Spleen (tissue), 11 donors: ENCODE results near the gene MAP2K5. TPM values are rescaled to one million over a fixed set of nuclear protein-coding genes. Genes with fewer than 3 reads are reported as not detected.

Experiments used
- DNase-seq: peaks from one replicate; pipeline ENCODE4 v3.0.0-alpha.2; 2020
- H3K27ac ChIP-seq, 8 donors: fragments of 200-600 bp; sonication (generic) in 7 of 8; 1 replicate in 4 of 8; 2 replicates in 4 of 8; pipeline versions ENCODE4 v1.5.0 to v1.8.0; 2016 to 2021; ENCODE audit warnings: inconsistent platforms in 4 of 8, mild to moderate bottlenecking in 4 of 8, moderate library complexity in 1 of 8
- H3K27me3 ChIP-seq, 7 donors: fragments of 200-600 bp; sonication (generic) in 6 of 7; replicated peaks in 1 of 7; 1 replicate in 4 of 7; 2 replicates in 3 of 7; pipeline versions ENCODE4 v1.5.0 to v1.8.0; 2016 to 2021; ENCODE audit warnings: inconsistent platforms in 3 of 7, mild to moderate bottlenecking in 1 of 7
- H3K36me3 ChIP-seq, 6 donors: fragments of 200-600 bp; sonication (generic) in 5 of 6; 1 replicate in 4 of 6; 2 replicates in 2 of 6; pipeline versions ENCODE4 v1.5.0 to v1.8.0; 2016 to 2021; ENCODE audit warnings: inconsistent platforms in 2 of 6
- H3K4me1 ChIP-seq, 6 donors: fragments of 200-600 bp; sonication (generic) in 5 of 6; 1 replicate in 3 of 6; 2 replicates in 3 of 6; pipeline versions ENCODE4 v1.5.0 to v1.8.0; 2016 to 2021; ENCODE audit warnings: inconsistent platforms in 3 of 6
- H3K4me3 ChIP-seq, 8 donors: fragments of 200-600 bp; sonication (generic) in 7 of 8; 1 replicate in 4 of 8; 2 replicates in 4 of 8; pipeline versions ENCODE4 v1.5.0 to v1.8.0; 2016 to 2021; ENCODE audit warnings: inconsistent platforms in 4 of 8, mild to moderate bottlenecking in 4 of 8, moderate library complexity in 2 of 8
- H3K9me3 ChIP-seq, 8 donors: fragments of 200-600 bp; sonication (generic) in 7 of 8; 1 replicate in 4 of 8; 2 replicates in 4 of 8; pipeline versions ENCODE4 v1.5.0 to v1.8.0; 2016 to 2021; ENCODE audit warnings: inconsistent platforms in 4 of 8
- CTCF ChIP-seq, 11 experiments: fragments of 200-600 bp in 7 of 11; fragments of 450-650 bp in 4 of 11; sonication (generic) in 4 of 11; IDR thresholded peaks in 8 of 11; conservative IDR thresholded peaks in 3 of 11; 1 replicate in 7 of 11; 2 replicates in 4 of 11; pipeline versions ENCODE4 v1.4.0 to v1.8.0; 2016 to 2021; ENCODE audit warnings: antibody characterized with exemption in 11 of 11, inconsistent platforms in 4 of 11, mild to moderate bottlenecking in 1 of 11
- POLR2A ChIP-seq, 3 donors: fragments of 450-650 bp; IDR thresholded peaks; one replicate each; pipeline ENCODE4 v1.5.1; 2017; ENCODE audit warnings: antibody characterized with exemption in 3 of 3, mild to moderate bottlenecking in 1 of 3
- POLR2AphosphoS5 ChIP-seq, 3 donors: sonication (generic); formaldehyde crosslinking; IDR thresholded peaks; one replicate each; pipeline ENCODE4 v1.5.1; 2017; ENCODE audit warnings: antibody characterized with exemption in 3 of 3
- WGBS, 5 donors: extraction: QIAGEN DNeasy Blood & Tissue Kit in 3 of 5; methylation state at CpG; one replicate each; pipeline versions ENCODE4 v1.1.5 to v1.1.7; 2013 to 2018; 5-methylcytosine and 5-hydroxymethylcytosine counted together
- intact Hi-C: fragments of 100-400 bp; cut with DNase I; formaldehyde crosslinking; loops from one replicate; pipeline ENCODE4 v1.15.0; 2023; ENCODE audit warnings: low total_unique reads
- polyA plus RNA-seq, 3 donors: library from polyadenylated mRNA; stranded (reverse); fragments of 200-250 nt; gene quantifications; one replicate each; pipeline ENCODE4 v1.2.1, GENCODE V29; 2013
- total RNA-seq, 7 donors: library from RNA; depleted of rRNA in 3 of 7; stranded (reverse); fragments of >200 nt in 3 of 7; fragmentation: NEBNext Ultra II Directional in 4 of 7; extraction: Animal tissue kit (Norgen Biotek cat#: 25700) in 4 of 7; gene quantifications; one replicate each; pipeline versions ENCODE4 v1.1.0 to v1.2.1, GENCODE V29; 2016 to 2021
- donor health status: healthy with polysubstance abuse.
- donor health status: DM: no; HTN: no; CAD: no; lungs with moderate emphysema.
- donor health status: DM: no; HTN: no; CAD: no.
- donor health status: Bipolar disorder and iron deficiency.
- donor health status: healthy.
- donor health status: DM: no; HTN: no; CAD: no.
- donor health status: DM: yes; HTN: yes; CAD: no.

The MAP2K5 gene
- total and polyA plus RNA-seq, 10 donors: 8.4 to 30.4 (median 14.6) TPM

- TF ChIP-seq POLR2AphosphoS5 (IDR thresholded peaks at IDR 0.05): no peak
- TF ChIP-seq CTCF (IDR thresholded peaks at IDR 0.05 in 8 of 11, conservative IDR thresholded peaks at IDR 0.05 in 3 of 11): no peak
- no peak for TF ChIP-seq POLR2A (IDR thresholded peaks at IDR 0.05)
- Histone ChIP-seq H3K9me3 (no peaks in the 10 kb centered on the region), H3K36me3 (peaks cover 0 to 62% (median 19%) of the 10 kb centered on the region in 6 donors), H3K4me1 (peaks cover 0 to 10% (median 8%) of the 10 kb centered on the region in 6 donors), H3K27ac (no peak overlapping the region), H3K27me3 (no peaks in the 10 kb centered on the region), H3K4me3 (no peak overlapping the region)
- intact Hi-C loops: no loop called here
- DNase-seq: no peak
- WGBS, 5 donors: 92 to 100% (median 96%) methylated on average over 2 of the region's 2 CpGs
These were observed 26.9 kb upstream of the MAP2K5 start for GRCh38 chr15:67515557-67515956.

- peak overlapping the region; percentile 71 to 91 (median 85) for H3K4me3 ChIP-seq
- TF ChIP-seq POLR2A (IDR thresholded peaks at IDR 0.05): no peak
- TF ChIP-seq POLR2AphosphoS5 (IDR thresholded peaks at IDR 0.05): no peak
- no peak for TF ChIP-seq CTCF (IDR thresholded peaks at IDR 0.05 in 8 of 11, conservative IDR thresholded peaks at IDR 0.05 in 3 of 11)
- no peaks in the 10 kb centered on the region for H3K27me3 ChIP-seq
- peak overlapping the region; percentile 90 to 97 (median 96) for H3K27ac ChIP-seq
- no peaks in the 10 kb centered on the region for H3K9me3 ChIP-seq
- H3K4me1 ChIP-seq: peaks cover 12 to 42% (median 33%) of the 10 kb centered on the region in 6 donors
- H3K36me3 ChIP-seq: peaks cover 0 to 16% (median 0%) of the 10 kb centered on the region in 6 donors
- no peak for DNase-seq
- intact Hi-C loops: loop anchor here (5.0 kb wide), 1 partner anchor 317 kb away; no protein-coding TSS in a partner anchor
- 13 to 17% (median 16%) methylated on average over 24 of the region's 24 CpGs for WGBS, 5 donors
These were observed 22.0 kb upstream of the MAP2K5 start for GRCh38 chr15:67520321-67521028.

- H3K4me3 ChIP-seq: peak within 1 kb of the TSS; percentile 71 to 91 (median 85)
- peaks cover 0 to 14% (median 0%) of the 10 kb centered on the region in 6 donors for H3K36me3 ChIP-seq
- DNase-seq: peak; percentile 96
- peaks cover 12 to 42% (median 33%) of the 10 kb centered on the region in 6 donors for H3K4me1 ChIP-seq
- H3K27ac ChIP-seq: peak within 1 kb of the TSS; percentile 90 to 97 (median 96)
- no peaks in the 10 kb centered on the region for H3K9me3 ChIP-seq
- H3K27me3 ChIP-seq: no peaks in the 10 kb centered on the region
- TF ChIP-seq POLR2AphosphoS5 (IDR thresholded peaks at IDR 0.05): peak; percentile 86 to 90 (median 90)
- TF ChIP-seq CTCF (IDR thresholded peaks at IDR 0.05 in 8 of 11, conservative IDR thresholded peaks at IDR 0.05 in 3 of 11): no peak
- TF ChIP-seq POLR2A (IDR thresholded peaks at IDR 0.05): peak in 1 of 3 donors; percentile 42
- 0% methylated on average over 28 to 94 of the region's 94 CpGs for WGBS, 5 donors
- intact Hi-C loops: loop anchor here (5.0 kb wide), 1 partner anchor 316 kb away; no protein-coding TSS in a partner anchor
These were observed 21.3 kb upstream of the MAP2K5 start, which contains the start of gene C15orf61 for GRCh38 chr15:67521029-67521782. TSS of gene C15orf61 (plus strand) at chr15:67521131. CDS start at chr15:67521249, 118 bp downstream.
